ENCODE data around the gene PSMC4.

- no peak for TF ChIP-seq POLR2A (IDR thresholded peaks at IDR 0.05)
- TF ChIP-seq CTCF (IDR thresholded peaks at IDR 0.05), result no peak
Measured at GRCh38 chr19:39936622-39937021, 34.3 kb upstream of the PSMC4 start.
